ENCODE measurements around the gene BHLHE23. TPM values are rescaled to one million over a fixed set of nuclear protein-coding genes. Genes with fewer than 3 reads are reported as not detected.

The BHLHE23 gene
- polyA plus RNA-seq, 1 experiment, result not detected

DNA sequence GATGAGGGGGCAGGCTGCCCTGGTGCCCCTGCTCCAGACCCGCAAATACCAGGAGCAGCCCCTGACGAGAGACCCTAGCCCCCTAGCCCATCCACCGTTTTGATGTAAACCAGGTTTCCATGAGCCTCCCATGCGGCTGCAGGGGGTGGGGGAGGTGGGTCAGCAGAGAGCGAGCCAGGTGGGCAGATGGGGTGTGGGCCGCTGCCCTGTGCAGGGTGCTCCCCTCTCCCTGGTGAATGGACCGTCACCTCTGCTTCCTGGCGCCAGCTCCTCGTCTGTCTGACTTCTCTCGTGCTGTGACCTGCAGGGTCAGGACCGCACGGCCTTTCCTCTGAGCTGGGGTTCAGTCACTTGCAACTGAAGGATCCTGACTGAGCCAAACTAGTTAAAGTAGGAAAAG is 15.7 kb upstream of the BHLHE23 start:
- ChIA-PET CTCF (no interaction called here), POLR2A (no interaction called here)
- TF ChIP-seq, protein P1, sequence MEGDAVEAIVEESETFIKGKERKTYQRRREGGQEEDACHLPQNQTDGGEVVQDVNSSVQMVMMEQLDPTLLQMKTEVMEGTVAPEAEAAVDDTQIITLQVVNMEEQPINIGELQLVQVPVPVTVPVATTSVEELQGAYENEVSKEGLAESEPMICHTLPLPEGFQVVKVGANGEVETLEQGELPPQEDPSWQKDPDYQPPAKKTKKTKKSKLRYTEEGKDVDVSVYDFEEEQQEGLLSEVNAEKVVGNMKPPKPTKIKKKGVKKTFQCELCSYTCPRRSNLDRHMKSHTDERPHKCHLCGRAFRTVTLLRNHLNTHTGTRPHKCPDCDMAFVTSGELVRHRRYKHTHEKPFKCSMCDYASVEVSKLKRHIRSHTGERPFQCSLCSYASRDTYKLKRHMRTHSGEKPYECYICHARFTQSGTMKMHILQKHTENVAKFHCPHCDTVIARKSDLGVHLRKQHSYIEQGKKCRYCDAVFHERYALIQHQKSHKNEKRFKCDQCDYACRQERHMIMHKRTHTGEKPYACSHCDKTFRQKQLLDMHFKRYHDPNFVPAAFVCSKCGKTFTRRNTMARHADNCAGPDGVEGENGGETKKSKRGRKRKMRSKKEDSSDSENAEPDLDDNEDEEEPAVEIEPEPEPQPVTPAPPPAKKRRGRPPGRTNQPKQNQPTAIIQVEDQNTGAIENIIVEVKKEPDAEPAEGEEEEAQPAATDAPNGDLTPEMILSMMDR (IDR thresholded peaks at IDR 0.05; ENCODE audit: low read depth, low read length), result no peak
- no peak overlapping the region for H3K27ac ChIP-seq (ENCODE audit: low read depth, low read length)
- H3K27me3 ChIP-seq (ENCODE audit: control insufficient read depth, insufficient read depth, low read length), result peaks cover 84% of the 10 kb centered on the region
- H3K4me3 ChIP-seq (ENCODE audit: low read depth, low read length), result no peak overlapping the region
- peaks cover 4% of the 10 kb centered on the region; the same call in 1 of the 2 replicates for H3K9me3 ChIP-seq (ENCODE audit: control insufficient read depth, insufficient read depth, low read length)
- DNase-seq (ENCODE audit: low read depth, low spot score), result no peak

DNA sequence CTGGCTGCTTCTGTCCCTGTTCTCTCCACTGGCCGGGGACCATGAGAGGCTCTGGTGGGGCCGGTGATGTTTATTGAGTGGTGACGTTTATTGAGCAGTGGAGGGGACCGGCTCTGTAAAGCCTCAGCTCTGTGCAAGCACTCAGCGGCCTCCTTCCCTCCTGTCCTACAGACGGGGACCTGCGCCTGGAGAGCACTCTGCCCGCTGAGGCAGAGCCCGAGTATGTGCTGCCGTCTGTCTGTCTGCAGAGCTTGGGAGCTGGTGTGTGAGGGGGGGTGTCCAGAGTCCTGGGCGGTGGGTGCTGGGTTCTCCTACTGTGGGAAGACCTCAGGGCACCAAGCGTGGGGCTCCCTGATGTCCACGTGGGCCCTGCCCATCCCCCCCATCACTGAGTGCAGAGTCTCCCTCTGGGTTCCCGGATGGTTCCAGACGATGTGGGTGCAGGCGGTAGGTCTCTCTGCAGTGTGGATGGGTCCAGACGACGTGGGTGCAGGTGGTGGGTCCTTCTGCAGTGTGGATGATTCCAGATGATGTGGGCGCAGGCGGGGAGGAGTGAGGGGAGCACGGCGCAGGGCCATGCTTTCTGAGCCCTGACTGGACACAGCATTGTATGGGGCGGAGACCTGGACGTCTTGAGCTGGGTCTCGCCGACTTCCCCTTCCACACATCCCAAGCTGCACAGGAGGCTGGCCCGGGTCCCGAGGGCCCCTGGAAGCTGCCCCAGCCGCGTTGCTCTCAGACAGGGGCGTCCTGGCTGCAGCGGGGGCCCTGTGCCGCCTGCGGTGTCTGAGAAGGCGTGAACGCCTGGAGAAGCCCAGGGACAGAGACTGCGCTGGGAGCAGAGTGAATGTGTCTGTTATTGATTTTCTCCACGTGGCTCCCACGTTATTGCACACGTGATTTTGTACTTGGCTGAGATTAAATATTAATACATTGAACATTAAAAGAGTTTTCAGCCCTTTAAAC is 14.9 kb upstream of the BHLHE23 start:
- Histone ChIP-seq H3K9me3 (ENCODE audit: control insufficient read depth, insufficient read depth, low read length) (peaks cover 4% of the 10 kb centered on the region; the same call in 1 of the 2 replicates), H3K27ac (ENCODE audit: low read depth, low read length) (no peak overlapping the region), H3K4me3 (ENCODE audit: low read depth, low read length) (no peak overlapping the region), H3K27me3 (ENCODE audit: control insufficient read depth, insufficient read depth, low read length) (peaks cover 79% of the 10 kb centered on the region)
- ChIA-PET CTCF (no interaction called here), POLR2A (no interaction called here)
- DNase-seq (ENCODE audit: low read depth, low spot score), result no peak
- TF ChIP-seq, protein P1 (IDR thresholded peaks at IDR 0.05; ENCODE audit: low read depth, low read length), result no peak

DNA sequence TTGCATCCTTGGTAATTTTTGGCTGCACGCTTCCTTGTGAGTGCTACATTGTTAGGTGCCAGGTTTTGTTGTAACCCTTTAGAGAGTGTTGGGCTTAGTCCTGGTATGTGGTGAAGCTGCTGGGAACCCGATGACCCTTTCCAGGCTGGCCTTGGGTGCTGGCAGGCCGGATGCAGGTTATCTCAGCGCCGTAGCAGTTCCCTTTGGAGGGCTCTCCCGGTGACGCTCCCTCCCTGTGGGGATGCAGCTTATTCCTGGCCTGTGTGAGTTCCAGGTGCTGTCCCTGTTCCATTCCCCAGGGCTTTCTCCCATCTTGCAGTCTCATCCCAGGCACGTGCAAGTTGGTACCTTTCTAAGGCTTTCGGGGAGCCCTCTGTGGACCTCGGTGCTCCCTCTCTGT is 13.9 kb upstream of the BHLHE23 start:
- Histone ChIP-seq H3K27me3 (ENCODE audit: control insufficient read depth, insufficient read depth, low read length) (peaks cover 78% of the 10 kb centered on the region), H3K9me3 (ENCODE audit: control insufficient read depth, insufficient read depth, low read length) (peaks cover 4% of the 10 kb centered on the region; the same call in 1 of the 2 replicates), H3K27ac (ENCODE audit: low read depth, low read length) (no peak overlapping the region), H3K4me3 (ENCODE audit: low read depth, low read length) (no peak overlapping the region)
- ChIA-PET POLR2A (no interaction called here), CTCF (no interaction called here)
- TF ChIP-seq, protein P1 (IDR thresholded peaks at IDR 0.05; ENCODE audit: low read depth, low read length), result no peak
- no peak for DNase-seq (ENCODE audit: low read depth, low spot score)

DNA sequence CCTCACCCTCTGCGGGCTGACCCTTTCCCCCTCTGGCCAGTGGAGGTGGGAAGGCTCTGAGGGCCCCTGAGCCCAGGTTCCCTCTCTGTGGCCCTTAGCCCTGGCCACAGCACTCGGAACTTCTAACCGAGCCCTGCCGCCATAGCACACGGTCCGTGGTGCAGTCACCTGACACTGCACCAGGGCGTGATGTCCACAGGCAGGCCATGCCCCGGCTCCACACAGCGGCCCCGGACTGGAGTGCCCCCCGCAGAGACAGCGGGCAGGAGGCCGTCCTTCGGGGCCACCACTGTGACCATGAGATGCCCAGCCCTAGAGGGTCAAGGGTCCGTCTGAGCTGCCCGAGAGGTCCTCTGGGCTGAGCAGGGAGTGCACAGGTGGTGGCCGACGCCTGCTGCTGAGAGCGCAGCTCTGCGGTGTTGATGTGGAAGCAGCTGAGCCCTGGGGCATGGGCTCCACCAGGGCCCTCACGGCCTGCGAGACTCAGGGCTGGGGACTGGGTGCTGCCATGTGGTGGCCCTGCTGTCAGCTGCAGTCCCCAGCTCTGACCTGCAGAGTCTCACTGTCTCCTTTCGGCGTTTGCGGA is 11.2 kb upstream of the BHLHE23 start:
- POLR2A ChIA-PET, result no interaction called here
- TF ChIP-seq, protein P1 (IDR thresholded peaks at IDR 0.05; ENCODE audit: low read depth, low read length), result no peak
- CTCF ChIA-PET, result no interaction called here
- H3K27me3 ChIP-seq (ENCODE audit: control insufficient read depth, insufficient read depth, low read length), result peaks cover 80% of the 10 kb centered on the region
- no peak overlapping the region for H3K4me3 ChIP-seq (ENCODE audit: low read depth, low read length)
- no peak for DNase-seq (ENCODE audit: low read depth, low spot score)
- peaks cover 11% of the 10 kb centered on the region for H3K9me3 ChIP-seq (ENCODE audit: control insufficient read depth, insufficient read depth, low read length)
- H3K27ac ChIP-seq (ENCODE audit: low read depth, low read length), result no peak overlapping the region

Measured in AG04450 (cell line).